Daoy (cell line): ENCODE measurements around the gene RGS8. TPM values are rescaled to one million over a fixed set of nuclear protein-coding genes. Genes with fewer than 3 reads are reported as not detected.
"Not testable (repeated sequence)": the region's sequence is repeated elsewhere in the genome, so short reads cannot be mapped to it uniquely, and the experiment has no call there.

ENCODE experiments used
- DNase-seq: peaks from one replicate; pipeline ENCODE4 v3.0.0-alpha.2; 2015; ENCODE audit warnings: low read depth
- total RNA-seq: library from RNA; depleted of rRNA; stranded (reverse); fragments of >200 nt; shearing (Covaris generic); gene quantifications from 2 replicates; pipeline ENCODE4 v1.2.3, GENCODE V29; 2014

Gene RGS8
- total RNA-seq, 1 experiment from 2014 or later = not detected

- DNase-seq = no peak
These were observed 18.6 kb upstream of the RGS8 start for GRCh38 chr1:182702826-182703524.

- no peak for DNase-seq
These were observed 15.9 kb upstream of the RGS8 start for GRCh38 chr1:182700351-182700709.

- DNase-seq = no peak
These were observed 15.3 kb upstream of the RGS8 start for GRCh38 chr1:182699393-182700350.

GRCh38 chr1:182698971-182699370, 14.6 kb upstream of the RGS8 start:
- DNase-seq = no peak

- not testable (repeated sequence) for DNase-seq
These were observed 8.8 kb upstream of the RGS8 start for GRCh38 chr1:182693139-182693538.

GRCh38 chr1:182690886-182691443, 6.6 kb upstream of the RGS8 start:
- no peak for DNase-seq

GRCh38 chr1:182688436-182689205, 4.2 kb upstream of the RGS8 start:
- no peak for DNase-seq

- no peak for DNase-seq
These were observed 3.0 kb upstream of the RGS8 start for GRCh38 chr1:182687361-182687760.

GRCh38 chr1:182686446-182686845, 2.1 kb upstream of the RGS8 start:
- DNase-seq = no peak

- no peak for DNase-seq
These were observed 828 bp upstream of the RGS8 start for GRCh38 chr1:182685215-182685614.

- no peak for DNase-seq
These were observed 1.4 kb downstream of the RGS8 start for GRCh38 chr1:182682898-182683501.

- no peak for DNase-seq
These were observed 2.0 kb downstream of the RGS8 start for GRCh38 chr1:182682406-182682805.

GRCh38 chr1:182681568-182681912, 2.8 kb downstream of the RGS8 start:
- no peak for DNase-seq

- DNase-seq = peak; percentile 50
These were observed 3.4 kb downstream of the RGS8 start for GRCh38 chr1:182680901-182681567.

GRCh38 chr1:182680408-182680807, 4.0 kb downstream of the RGS8 start:
- DNase-seq = no peak

GRCh38 chr1:182679684-182680083, 4.7 kb downstream of the RGS8 start:
- DNase-seq = peak; percentile 20

GRCh38 chr1:182677397-182678098, 6.8 kb downstream of the RGS8 start:
- no peak for DNase-seq

- no peak for DNase-seq
These were observed 8.1 kb downstream of the RGS8 start for GRCh38 chr1:182676274-182676673.

GRCh38 chr1:182674346-182675246, 9.8 kb downstream of the RGS8 start:
- no peak for DNase-seq
